Esophagus squamous epithelium (tissue), 5 donors: ENCODE data around the gene PLP2. TPM values are rescaled to one million over a fixed set of nuclear protein-coding genes. Genes with fewer than 3 reads are reported as not detected.

Experiments used
- DNase-seq: peaks from one replicate; lab custom pipeline; 2025; lab: John Stamatoyannopoulos, UW
- H3K27ac ChIP-seq, 4 donors: fragments of 200-600 bp; sonication (generic); one replicate each; pipeline ENCODE4 v1.5.1; 2016 to 2019; ENCODE audit warnings: mild to moderate bottlenecking in 1 of 4
- H3K27me3 ChIP-seq, 4 donors: fragments of 200-600 bp; sonication (generic); 1 replicate in 3 of 4; 2 replicates in 1 of 4; pipeline versions ENCODE4 v1.5.1 to v1.6.0; 2017 to 2021; ENCODE audit warnings: antibody characterized with exemption in 1 of 4
- H3K36me3 ChIP-seq, 3 donors: fragments of 200-600 bp; sonication (generic); one replicate each; pipeline ENCODE4 v1.5.1; 2016 to 2019
- H3K4me1 ChIP-seq, 3 donors: fragments of 200-600 bp; sonication (generic); one replicate each; pipeline ENCODE4 v1.5.1; 2017 to 2019
- H3K4me3 ChIP-seq, 4 donors: fragments of 200-600 bp; sonication (generic); 1 replicate in 3 of 4; 2 replicates in 1 of 4; pipeline ENCODE4 v1.5.1; 2016 to 2019; ENCODE audit warnings: mild to moderate bottlenecking in 2 of 4, moderate library complexity in 1 of 4
- H3K9me3 ChIP-seq, 3 donors: fragments of 200-600 bp; sonication (generic); one replicate each; pipeline ENCODE4 v1.5.1; 2016 to 2019
- CTCF ChIP-seq, 6 experiments: fragments of 450-650 bp in 4 of 6; fragments of 200-600 bp in 2 of 6; sonication (generic) in 2 of 6; IDR thresholded peaks; one replicate each; pipeline ENCODE4 v1.5.1; 2016 to 2019; ENCODE audit warnings: antibody characterized with exemption in 6 of 6, mild to moderate bottlenecking in 4 of 6, moderate library complexity in 4 of 6
- POLR2A ChIP-seq, 4 donors: fragments of 450-650 bp; IDR thresholded peaks; one replicate each; pipeline ENCODE4 v1.6.1; 2017; ENCODE audit warnings: antibody characterized with exemption in 4 of 4, mild to moderate bottlenecking in 4 of 4, moderate library complexity in 3 of 4
- WGBS, 2 donors: methylation state at CpG; one replicate each; pipeline ENCODE4 v1.1.5; 2018; 5-methylcytosine and 5-hydroxymethylcytosine counted together
- intact Hi-C: fragments of 100-400 bp; cut with DNase I; formaldehyde crosslinking; loops from one replicate; pipeline ENCODE4 v1.15.0; 2022
- total RNA-seq, 4 donors: library from RNA; depleted of rRNA; stranded (reverse); fragments of >200 nt; gene quantifications; one replicate each; pipeline ENCODE4 v1.1.0, GENCODE V29; 2016
- donor health status: DM: yes; HTN: yes; CAD: no.

PLP2 gene
- total RNA-seq, 4 donors from 2014 or later: 134 to 187 (median 152) TPM

GRCh38 chrX:49153467-49153866 lies 18.2 kb upstream of the PLP2 start:
- 63% methylated on average over 1 of the region's 1 CpG; no CpG with 5 or more reads in 1 of the 2 donors for WGBS, 2 donors
- Histone ChIP-seq H3K27ac (no peak overlapping the region), H3K4me1 (peaks cover 0 to 14% (median 0%) of the 10 kb centered on the region in 3 donors), H3K9me3 (no peaks in the 10 kb centered on the region), H3K27me3 (no peaks in the 10 kb centered on the region), H3K4me3 (no peak overlapping the region), H3K36me3 (no peaks in the 10 kb centered on the region)
- TF ChIP-seq CTCF (IDR thresholded peaks at IDR 0.05) (no peak), POLR2A (IDR thresholded peaks at IDR 0.05) (no peak)
- intact Hi-C loops: no loop called here
- no peak for DNase-seq

GRCh38 chrX:49155243-49155899 lies 16.3 kb upstream of the PLP2 start:
- TF ChIP-seq CTCF (IDR thresholded peaks at IDR 0.05) (no peak), POLR2A (IDR thresholded peaks at IDR 0.05) (no peak)
- Histone ChIP-seq H3K27me3 (no peaks in the 10 kb centered on the region), H3K36me3 (no peaks in the 10 kb centered on the region), H3K4me1 (peaks cover 0 to 14% (median 0%) of the 10 kb centered on the region in 3 donors), H3K9me3 (no peaks in the 10 kb centered on the region), H3K4me3 (peak overlapping the region; percentile 33 to 74 (median 52)), H3K27ac (peak overlapping the region; percentile 91 to 99 (median 96))
- no peak for DNase-seq
- intact Hi-C loops: no loop called here
- 7 to 48% methylated on average over 4 to 18 of the region's 18 CpGs for WGBS, 2 donors

GRCh38 chrX:49155900-49156837 lies 15.5 kb upstream of the PLP2 start:
- Histone ChIP-seq H3K4me3 (peak overlapping the region; percentile 33 to 74 (median 52)), H3K4me1 (peaks cover 0 to 14% (median 0%) of the 10 kb centered on the region in 3 donors), H3K27ac (peak overlapping the region; percentile 91 to 99 (median 96)), H3K9me3 (no peaks in the 10 kb centered on the region), H3K27me3 (no peaks in the 10 kb centered on the region), H3K36me3 (no peaks in the 10 kb centered on the region)
- DNase-seq: peak; percentile 49
- TF ChIP-seq CTCF (IDR thresholded peaks at IDR 0.05): peak; percentile 71 to 94 (median 88)
- TF ChIP-seq POLR2A (IDR thresholded peaks at IDR 0.05): peak in 2 of 4 donors; percentile 21 to 55
- 28% methylated on average over 14 of the region's 65 CpGs; no CpG with 5 or more reads in 1 of the 2 donors for WGBS, 2 donors
- intact Hi-C loops: no loop called here

- intact Hi-C loops: no loop called here
- H3K9me3 ChIP-seq: no peaks in the 10 kb centered on the region
- no peak overlapping the region for H3K4me3 ChIP-seq
- no peaks in the 10 kb centered on the region for H3K36me3 ChIP-seq
- 88% methylated on average over 9 of the region's 25 CpGs; no CpG with 5 or more reads in 1 of the 2 donors for WGBS, 2 donors
- no peak for DNase-seq
- H3K27ac ChIP-seq: no peak overlapping the region
- H3K27me3 ChIP-seq: no peaks in the 10 kb centered on the region
- H3K4me1 ChIP-seq: peaks cover 0 to 14% (median 0%) of the 10 kb centered on the region in 3 donors
- TF ChIP-seq CTCF (IDR thresholded peaks at IDR 0.05): no peak
- no peak for TF ChIP-seq POLR2A (IDR thresholded peaks at IDR 0.05)
Observed at GRCh38 chrX:49157194-49157593, 14.5 kb upstream of the PLP2 start.
